PC-9 (cell line): ENCODE data around the gene ZBTB9.

Experiments
- EZH2 ChIP-seq: fragments of 200-600 bp; sonication (generic); IDR thresholded peaks from 2 replicates; pipeline ENCODE4 v1.8.0; 2017; ENCODE audit warnings: antibody characterized with exemption, low read depth
- TF ChIP-seq, protein P1 (sequence below): fragments of 200-600 bp; sonication (generic); conservative IDR thresholded peaks from 2 replicates; pipeline ENCODE4 v1.6.1; 2017; ENCODE audit warnings: mixed run types, antibody characterized with exemption, mild to moderate bottlenecking, moderate library complexity

DNA sequence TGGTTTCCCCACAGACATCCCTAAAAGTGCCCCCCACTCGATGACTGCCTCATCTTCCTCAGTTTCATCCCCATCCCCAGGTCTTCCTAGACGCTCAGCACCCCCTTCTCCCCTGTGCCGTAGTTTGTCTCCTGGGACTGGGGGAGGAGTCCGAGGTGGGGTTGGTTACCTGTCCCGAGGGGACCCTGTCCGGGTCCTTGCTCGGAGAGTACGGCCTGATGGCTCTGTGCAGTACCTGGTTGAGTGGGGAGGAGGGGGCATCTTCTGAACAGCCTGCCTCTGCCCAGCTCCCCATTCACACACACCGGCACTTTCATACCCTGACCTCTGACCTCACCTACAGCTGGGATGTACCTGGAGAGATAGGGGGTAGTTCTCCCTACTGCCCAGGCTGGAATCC lies 38.5 kb upstream of the ZBTB9 start:
- no peak for TF ChIP-seq EZH2
- TF ChIP-seq, protein P1, sequence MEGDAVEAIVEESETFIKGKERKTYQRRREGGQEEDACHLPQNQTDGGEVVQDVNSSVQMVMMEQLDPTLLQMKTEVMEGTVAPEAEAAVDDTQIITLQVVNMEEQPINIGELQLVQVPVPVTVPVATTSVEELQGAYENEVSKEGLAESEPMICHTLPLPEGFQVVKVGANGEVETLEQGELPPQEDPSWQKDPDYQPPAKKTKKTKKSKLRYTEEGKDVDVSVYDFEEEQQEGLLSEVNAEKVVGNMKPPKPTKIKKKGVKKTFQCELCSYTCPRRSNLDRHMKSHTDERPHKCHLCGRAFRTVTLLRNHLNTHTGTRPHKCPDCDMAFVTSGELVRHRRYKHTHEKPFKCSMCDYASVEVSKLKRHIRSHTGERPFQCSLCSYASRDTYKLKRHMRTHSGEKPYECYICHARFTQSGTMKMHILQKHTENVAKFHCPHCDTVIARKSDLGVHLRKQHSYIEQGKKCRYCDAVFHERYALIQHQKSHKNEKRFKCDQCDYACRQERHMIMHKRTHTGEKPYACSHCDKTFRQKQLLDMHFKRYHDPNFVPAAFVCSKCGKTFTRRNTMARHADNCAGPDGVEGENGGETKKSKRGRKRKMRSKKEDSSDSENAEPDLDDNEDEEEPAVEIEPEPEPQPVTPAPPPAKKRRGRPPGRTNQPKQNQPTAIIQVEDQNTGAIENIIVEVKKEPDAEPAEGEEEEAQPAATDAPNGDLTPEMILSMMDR: no peak
